ENCODE results near the gene TRIM50.

- TF ChIP-seq CTCF (conservative IDR thresholded peaks at IDR 0.05 in 1 of 2, IDR thresholded peaks at IDR 0.05 in 1 of 2; ENCODE audit: low read depth in 1 of 2, low read length in 2 of 2) (no peak), EZH2 (IDR thresholded peaks at IDR 0.05; ENCODE audit: low read length, missing control alignments) (no peak)
These were observed 21.9 kb upstream of the TRIM50 start for GRCh38 chr7:73349763-73350162.
